GM19372 (cell line): ENCODE results near the gene THSD4.
"Not testable (repeated sequence)": the region's sequence is repeated elsewhere in the genome, so short reads cannot be mapped to it uniquely, and the experiment has no call there.

Experiments used
- ATAC-seq: cut with Tn5 transposase; IDR thresholded peaks from one replicate; pipeline ENCODE4 v1.9.1; 2021; ENCODE audit warnings: mild to moderate bottlenecking, low read depth, moderate library complexity; ENCODE audit not compliant: unreplicated experiment

Gene THSD4

DNA sequence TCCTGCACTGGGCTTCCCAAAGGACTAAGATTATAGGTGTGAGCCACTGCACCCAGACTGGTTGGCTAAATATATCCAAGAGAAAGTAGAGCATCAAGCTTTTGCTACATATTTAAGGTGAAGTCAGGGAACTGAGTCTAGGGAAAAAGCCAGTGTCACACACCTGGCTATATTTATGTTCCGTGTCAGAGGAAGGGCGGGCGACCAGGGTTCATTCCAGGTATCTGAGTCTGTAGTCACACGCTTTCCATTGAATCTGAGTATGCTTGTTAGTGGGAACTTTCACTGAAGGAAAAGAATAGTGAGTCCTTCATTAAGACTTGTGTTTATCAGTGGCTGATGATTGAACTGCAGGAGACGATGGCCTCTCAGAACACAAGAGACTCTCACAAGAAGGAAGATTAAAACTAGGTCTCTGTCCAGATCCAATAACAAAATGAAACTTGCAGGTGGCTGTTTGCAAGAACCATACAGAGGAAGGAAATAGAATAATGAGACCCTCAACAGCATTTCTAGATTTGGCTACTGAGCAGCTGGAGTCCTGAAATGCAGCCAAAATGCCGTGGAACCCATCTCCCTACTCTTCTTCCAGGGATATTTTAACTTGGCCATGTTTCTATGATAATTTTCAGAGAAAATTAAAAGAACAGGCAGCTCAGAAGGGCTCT, 276.3 kb downstream of the THSD4 start:
- no peak for ATAC-seq

DNA sequence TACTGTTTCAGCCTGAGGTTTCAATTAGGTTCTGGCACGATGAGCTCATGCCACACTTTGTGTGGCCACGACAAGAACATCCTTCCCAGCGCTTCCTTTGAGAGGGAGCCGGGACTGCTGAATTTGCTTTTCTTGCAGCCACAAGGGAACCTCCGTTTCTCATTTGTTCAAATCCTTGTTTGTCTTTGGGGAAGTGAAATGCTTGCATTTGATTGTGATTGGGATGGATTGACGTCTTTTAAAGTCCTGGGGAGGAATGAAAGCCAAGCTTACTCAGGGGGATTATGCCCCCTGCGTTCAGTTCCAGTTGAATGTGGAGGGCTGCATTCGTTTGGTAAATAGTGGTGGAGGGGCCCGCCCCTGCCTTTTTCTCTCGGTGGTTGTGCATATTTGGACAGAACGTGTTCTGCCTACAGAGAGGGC, 277.6 kb downstream of the THSD4 start:
- no peak for ATAC-seq

DNA sequence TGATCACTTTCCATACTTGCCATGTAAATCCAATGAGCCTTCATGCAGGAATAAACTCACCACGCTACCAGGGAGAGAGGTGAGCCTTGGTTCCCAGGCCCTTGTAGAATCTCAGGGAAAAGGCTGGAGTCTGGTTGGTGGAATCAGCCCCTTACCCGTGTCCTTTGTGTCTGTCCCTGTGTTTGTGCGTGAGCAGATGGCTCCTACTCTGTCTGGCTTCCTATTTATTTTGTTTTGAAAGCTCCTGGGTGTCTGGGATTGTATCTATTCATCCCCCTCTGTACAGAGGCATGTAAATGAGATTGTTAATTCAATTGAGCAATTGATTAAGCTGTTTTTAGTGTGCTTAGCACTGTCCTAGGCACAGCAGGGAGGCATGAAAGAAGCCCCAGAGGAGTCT, 278.1 kb downstream of the THSD4 start:
- no peak for ATAC-seq

DNA sequence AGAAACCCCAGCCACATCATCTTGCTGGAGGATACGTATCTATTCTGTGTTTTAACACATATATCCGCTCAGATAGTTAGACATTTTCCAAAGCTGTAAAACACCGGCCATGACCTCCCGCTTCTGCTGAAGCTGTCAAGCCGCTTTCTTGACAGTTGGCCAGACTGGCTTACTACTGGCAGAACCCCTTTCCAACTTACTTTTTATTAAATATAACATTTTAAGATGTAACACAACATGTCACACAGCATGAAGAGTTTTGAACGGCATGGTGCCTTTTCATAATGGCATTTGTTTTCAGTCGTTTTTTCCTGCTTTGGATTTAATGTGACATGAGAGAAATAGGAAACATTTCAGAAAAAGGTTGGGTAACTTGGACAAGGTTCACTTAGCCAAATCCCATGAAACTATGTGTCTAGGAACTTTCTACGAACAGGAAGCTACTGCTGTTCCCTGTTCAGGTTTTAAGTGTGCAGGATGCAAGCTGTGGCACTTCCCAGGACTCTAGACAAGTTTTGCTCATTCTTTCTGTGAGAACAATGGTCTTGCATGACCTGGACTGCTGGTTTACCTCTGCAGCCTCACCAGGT, 281.4 kb downstream of the THSD4 start:
- no peak for ATAC-seq

DNA sequence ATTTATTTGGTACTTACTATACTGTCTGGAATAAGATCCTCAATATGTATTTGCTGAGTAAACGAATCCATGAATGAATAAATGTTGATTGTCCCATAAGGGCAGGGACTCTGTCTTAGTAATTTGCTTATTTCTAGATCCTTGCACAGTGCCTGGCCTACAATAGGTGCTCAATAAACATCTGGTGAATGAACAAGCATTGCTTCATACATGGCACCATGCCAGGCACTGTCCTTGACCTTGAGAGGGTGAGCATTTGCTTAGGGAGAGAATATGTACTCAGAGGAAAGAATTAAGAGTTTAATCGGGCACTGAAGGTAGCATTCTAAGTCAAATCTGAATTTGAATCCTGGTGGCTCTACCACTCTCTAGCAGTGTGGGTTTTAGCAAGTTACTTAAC, 282.1 kb downstream of the THSD4 start:
- no peak for ATAC-seq

DNA sequence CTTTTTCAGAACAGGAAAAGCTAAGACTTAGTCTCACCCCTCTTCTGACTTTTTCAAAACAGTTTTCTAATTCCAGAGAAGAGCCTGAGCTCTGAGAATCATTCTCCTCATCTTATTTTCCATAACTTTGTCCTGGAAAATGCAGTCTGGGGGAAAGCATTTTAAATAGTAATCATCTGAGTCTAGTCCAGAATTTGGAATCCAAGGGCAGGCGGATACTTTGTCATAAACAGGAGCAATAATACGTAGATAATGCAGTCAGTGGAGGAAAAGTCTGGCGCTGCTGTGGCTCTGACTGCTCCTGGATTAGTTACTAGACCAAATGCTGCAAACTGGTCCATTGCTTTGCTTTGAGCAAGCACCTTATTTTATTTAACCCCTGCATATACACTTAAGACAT, 285.0 kb downstream of the THSD4 start:
- ATAC-seq: no peak

DNA sequence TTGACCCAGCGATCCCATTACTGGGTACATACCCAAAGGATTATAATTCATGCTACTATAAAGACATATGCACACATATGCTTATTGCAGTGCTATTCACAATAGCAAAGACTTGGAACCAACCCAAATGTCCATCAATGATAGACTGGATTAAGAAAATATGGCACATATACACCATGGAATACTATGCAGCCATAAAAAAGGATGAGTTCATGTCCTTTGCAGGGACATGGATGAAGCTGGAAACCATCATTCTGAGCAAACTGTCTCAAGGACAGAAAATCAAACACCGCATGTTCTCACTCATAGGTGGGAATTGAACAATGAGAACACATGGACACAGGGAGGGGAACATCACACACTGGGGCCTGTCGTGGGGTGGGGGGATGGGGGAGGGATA, 286.5 kb downstream of the THSD4 start:
- ATAC-seq: not testable (repeated sequence)

DNA sequence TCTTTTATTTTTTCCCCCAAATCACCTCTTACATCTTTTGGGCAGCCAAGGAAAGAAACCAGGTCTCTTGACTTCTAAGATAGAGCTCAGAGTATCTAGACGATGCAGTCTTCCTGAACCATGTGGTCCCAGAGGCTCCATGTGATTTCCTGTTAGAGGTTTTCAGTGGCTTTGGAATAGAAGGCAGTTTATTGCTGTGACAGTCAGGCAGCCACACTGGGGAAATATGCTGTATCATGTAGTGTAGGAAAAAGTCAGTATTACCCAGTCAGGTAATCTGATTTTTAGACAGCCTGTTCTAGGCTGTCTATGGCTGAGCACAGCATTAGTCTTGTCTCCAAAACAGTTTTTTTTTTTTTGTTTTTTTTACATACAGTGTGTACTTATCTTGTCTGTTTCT, 294.3 kb downstream of the THSD4 start:
- ATAC-seq: no peak

DNA sequence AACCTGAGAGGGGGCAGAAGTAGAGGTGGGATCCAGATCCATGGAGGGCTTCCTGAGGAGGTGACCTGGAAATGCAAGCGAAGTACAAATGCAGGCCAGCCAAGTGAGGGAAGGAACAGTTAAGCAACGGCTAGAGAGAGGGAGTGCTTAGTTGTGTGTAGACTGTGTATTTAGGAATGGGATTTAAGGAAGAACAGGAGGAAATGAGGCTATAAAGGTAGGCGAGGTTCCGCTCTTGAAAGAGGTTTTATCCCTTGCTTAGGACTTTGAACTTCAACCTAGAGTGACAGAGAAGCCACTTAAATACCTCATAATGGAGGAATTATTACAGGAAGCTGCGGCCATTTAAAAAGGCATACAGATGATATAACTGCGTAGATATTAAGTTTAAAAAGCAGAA, 295.1 kb downstream of the THSD4 start:
- ATAC-seq: no peak

DNA sequence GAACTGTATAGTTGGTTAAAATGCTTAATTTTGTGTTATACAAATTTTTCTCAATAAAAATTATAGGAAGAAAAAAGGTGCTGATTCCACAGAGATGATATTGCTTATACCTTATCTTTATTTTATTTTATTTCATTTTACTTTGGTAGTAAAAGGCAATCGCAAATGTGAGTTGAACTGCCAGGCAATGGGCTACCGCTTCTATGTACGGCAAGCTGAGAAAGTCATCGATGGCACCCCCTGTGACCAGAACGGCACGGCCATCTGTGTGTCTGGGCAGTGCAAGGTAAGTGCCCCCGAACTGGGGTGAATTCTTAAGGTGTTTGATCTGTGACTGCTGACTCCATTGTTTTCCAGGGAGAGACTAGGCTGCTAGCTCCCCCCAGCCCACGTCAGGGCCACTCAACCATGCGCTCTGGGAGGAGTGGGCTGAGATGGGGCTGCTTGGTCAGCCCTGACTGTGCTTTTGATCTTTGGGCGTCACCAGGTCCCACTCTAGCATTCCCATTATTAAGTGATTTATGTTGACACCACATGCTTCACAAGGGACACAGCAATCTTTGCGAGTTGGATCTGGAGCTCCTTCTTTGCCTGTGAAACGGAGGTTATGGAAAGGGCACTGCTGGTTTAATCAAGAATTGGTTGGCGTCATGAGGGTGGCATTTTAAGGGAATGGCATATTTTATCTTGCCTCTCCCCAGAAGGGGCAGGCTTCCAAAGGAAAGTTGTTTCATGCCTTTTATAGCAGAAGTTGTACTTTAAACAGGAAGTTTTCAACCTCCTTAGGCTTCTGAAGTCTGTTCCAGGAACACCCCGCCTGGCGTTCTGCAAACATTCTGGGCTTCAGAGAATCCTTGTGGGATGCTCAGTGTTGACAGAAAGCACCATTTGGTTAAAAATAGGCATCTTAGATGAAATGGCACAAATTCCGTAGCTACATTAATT, 296.5 kb downstream of the THSD4 start:
- no peak for ATAC-seq

DNA sequence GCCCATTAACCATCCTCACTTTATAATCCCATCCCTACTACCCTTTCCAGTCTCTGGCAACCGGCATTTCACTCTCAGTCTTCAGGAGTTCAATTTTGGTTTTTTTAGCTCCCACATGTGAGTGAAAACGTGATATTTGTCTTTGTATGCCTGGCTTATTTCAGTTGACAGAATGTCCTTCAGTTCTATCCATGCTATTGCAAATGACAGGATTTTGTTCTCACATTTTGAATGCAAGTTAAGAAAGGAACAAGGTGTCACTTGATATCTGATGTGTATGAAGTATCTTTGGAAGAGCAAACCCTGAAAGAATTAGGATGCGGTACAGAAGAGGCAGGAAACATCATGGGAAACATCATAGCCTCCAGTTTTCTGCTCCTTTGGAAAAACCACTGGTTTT, 298.1 kb downstream of the THSD4 start:
- ATAC-seq: no peak

DNA sequence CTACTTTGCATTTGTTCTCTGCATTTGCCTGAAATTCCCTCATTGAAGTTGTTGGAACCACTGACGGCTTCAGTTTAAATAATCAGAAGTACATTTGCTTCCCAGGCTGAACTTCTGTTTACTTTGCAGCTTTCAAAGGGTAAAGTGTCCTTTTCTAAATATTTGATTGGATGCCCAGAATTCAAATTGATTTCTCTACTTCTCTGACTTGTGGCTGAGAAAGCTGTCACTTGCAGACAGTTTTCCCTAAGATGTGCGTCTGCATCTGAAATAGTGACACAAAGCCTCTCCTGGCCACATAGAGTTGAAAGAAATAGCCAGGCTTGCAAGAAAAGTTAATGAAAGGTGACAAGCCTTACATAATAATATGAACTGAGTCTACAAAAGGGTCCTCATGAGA, 299.6 kb downstream of the THSD4 start:
- ATAC-seq: no peak

DNA sequence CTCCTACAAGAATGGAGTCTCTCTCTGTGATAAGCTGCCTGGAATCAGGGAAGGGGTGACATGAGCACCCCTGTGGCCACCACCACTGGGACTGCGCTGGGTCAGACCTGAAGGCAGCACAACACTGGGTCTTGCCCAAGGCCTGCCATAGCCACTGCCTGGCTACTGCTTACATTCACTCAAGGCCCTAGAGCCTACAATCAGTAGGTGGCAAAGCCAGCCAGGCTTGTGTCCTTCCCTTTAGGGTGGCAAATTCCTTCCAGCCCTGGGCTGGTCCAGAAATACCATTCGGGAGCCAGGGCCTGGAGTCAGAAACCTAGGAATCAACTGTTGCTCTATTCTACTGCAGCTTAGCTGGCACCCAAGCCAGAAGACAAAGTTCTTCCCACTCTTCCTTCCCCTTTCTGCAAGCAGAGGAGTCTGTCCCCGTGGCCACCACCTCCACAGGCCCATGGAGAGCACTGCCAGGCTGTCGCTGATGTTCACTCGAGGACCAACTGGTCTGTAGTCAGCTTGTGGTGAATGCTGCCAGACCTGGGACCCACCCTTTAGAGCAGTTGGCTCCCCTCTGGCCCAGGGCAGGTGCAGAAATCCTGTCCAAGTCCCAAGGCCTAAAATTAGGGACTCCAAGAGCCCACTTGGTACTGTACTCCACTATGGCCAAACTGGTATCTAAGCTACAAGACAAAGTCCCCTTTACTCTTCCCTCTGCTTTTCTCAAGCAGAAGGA, 307.4 kb downstream of the THSD4 start:
- ATAC-seq: no peak

DNA sequence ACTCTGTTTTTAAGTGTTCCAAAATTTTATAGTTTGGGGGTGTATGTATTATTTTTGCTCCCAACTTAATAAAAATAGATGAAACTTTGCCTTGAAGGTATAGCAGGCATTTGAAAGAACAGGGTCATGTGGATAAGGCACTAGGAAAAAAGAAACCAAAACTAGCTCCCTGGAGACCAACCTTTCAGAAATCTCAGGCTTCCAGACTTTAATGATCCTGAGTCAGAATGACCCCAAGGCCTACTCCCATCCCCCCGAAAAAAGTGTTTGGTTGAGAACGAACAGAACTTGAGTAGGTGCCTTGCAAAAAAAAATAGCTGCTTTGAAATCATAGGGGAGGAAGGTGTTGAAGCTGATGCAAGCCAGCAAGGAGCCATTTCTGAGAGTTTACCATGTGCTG, 309.5 kb downstream of the THSD4 start:
- ATAC-seq: no peak

DNA sequence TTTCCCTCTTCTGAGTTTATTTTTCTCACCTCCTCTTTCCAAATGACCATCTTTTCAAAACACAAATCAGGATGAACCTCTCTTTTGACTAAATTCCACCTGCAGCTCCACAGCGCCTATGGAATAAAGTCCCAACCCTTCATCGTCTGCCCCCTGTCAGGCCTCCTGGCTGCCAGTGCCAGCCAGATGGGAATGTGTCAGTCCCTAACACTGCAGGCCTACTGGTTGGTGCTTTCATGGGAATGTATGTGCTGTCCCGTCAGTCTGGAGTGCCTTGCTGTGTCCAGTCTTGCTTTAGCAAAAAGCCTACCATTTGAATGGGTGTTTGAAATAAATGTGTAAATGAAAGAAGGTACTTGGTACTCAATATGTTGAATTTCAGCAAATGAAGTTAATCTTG, 310.1 kb downstream of the THSD4 start:
- no peak for ATAC-seq

DNA sequence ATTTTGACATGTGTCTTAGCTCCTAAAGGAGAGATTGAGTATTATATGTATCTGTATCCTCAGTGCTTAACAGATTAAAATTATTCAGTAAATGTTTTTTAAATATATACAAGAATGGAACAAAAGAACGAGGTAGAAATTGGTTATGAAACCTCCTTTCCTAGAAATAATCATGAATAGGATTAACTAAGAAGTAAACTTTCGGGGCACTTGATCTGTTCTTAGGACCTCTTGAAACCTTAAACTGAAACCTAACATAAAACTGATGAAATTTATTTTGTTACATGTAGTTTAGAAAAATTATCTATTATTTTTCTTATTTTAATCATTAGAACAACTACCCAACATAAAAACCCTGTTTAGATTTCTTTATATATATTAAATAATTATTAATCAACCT, 311.5 kb downstream of the THSD4 start:
- ATAC-seq: no peak

DNA sequence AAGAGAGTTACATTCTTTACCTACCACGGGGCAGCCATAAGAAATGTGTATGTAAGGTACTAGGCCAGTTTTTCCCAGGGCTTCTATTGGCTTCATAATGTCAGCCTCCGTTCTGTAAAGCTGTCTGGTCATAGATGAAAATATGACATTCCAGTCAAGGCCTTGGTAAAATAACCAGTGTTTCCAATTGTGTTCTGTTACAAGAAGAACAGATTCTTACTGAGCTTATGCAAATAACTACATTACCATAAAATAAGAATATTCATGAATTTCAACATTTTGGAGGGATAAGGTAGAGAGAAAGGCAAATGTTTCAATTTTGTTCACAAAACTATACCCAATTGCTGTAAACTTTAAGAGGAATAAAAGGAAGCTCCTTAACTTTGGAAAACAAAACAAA, 315.5 kb downstream of the THSD4 start:
- ATAC-seq: no peak

DNA sequence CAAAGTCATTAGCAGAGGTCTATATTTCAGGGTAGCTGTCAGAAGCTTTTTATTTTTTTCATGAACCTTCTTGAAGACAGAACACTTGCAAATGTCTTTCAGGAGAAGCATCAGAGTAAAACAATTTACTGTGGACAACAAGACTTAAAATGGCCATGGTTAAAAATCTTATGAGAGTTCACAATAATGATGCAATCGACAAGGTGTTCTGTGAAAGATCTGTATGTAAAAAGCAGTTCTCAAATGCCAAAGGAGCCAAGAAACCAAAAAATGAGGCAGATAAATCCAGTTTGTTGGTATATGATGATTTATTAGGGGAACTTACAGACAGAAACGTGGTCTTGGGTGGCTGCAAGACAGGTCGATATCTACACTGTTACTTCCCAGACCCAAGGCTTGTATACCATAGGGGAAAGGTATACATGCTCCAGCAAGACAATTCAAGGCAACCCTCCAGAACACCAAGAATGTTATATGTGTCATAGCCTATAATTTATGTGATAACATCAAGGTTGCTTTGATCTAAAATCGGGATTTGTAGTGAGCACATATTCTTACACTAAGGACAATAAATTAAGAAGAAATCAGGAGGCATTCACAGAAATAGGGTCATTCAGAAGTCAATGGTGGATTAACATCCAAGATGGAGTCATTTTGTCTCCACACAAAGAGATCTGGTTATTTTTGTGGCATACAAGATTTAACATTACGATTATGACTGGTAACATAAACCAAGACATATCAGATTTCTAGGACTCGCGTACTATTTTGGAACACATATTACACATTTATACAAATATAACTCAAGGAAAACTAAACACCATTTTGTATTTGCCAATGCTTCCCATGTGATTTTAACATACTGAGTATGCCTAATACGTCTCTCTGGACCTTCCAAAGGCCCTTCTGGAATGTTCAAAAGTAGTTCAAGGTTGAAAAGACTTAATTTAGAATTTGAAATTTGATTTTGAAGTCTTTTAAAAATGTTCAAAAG, 316.4 kb downstream of the THSD4 start:
- no peak for ATAC-seq

DNA sequence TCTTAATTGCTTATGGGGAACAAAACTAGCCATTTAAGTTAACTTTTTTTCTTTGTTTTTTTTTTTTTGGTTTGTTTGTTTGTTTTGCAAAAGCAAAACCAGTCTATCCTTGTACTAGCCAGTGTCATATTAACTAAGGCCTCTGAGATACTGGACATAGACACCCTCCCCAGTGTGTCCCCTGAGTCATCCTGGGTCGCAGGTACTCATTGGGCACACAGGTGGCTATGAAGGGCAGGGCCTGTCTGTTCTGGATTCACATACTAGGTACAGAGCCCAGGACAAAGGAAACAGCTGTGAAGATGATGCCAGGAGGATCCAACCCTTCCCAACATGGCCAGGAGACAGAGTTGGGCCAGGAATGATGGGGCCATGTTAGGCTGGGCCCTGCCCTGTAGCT, 318.1 kb downstream of the THSD4 start:
- ATAC-seq: no peak

DNA sequence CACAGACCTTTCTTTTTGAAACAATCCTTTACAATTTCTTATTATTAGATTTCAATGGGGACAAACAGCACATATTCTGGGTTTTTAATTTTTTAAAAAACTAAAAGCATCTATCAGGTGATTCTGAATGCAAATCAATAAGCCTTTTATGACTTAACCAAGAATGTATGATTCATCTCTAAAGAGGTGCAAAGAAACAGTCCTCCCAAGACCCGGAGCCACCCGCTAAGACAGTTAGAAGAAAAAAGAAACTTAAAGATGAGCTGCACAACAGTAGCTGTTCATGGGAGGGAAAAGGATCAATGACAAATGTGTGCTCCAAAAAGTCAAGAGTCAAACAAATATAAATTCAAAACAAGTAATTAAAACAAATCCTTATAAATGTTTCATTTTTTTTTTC, 319.5 kb downstream of the THSD4 start:
- no peak for ATAC-seq
